A549 treated with dexamethasone at 1 μM for 4 hours (cell line): Measurements from ENCODE around the gene GBP7. TPM values are rescaled to one million over a fixed set of nuclear protein-coding genes. Genes with fewer than 3 reads are reported as not detected.

Experiments used
- total RNA-seq: library from RNA; stranded (reverse); fragments of 200-300 nt; extraction: Qiagen RNA extraction; gene quantifications from 5 replicates; pipeline ENCODE4 v1.2.3, GENCODE V29; 2022

The GBP7 gene, protein sequence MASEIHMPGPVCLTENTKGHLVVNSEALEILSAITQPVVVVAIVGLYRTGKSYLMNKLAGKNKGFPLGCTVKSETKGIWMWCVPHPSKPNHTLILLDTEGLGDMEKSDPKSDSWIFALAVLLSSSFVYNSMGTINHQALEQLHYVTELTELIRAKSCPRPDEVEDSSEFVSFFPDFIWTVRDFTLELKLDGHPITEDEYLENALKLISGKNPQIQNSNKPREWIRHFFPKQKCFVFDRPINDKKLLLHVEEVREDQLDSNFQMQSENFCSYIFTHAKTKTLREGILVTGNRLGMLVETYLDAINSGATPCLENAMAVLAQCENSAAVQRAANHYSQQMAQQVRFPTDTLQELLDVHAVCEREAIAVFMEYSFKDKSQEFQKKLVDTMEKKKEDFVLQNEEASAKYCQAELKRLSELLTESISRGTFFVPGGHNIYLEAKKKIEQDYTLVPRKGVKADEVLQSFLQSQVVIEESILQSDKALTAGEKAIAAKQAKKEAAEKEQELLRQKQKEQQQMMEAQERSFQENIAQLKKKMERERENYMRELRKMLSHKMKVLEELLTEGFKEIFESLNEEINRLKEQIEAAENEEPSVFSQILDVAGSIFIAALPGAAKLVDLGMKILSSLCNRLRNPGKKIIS
- total RNA-seq = not detected in 5 replicates

DNA sequence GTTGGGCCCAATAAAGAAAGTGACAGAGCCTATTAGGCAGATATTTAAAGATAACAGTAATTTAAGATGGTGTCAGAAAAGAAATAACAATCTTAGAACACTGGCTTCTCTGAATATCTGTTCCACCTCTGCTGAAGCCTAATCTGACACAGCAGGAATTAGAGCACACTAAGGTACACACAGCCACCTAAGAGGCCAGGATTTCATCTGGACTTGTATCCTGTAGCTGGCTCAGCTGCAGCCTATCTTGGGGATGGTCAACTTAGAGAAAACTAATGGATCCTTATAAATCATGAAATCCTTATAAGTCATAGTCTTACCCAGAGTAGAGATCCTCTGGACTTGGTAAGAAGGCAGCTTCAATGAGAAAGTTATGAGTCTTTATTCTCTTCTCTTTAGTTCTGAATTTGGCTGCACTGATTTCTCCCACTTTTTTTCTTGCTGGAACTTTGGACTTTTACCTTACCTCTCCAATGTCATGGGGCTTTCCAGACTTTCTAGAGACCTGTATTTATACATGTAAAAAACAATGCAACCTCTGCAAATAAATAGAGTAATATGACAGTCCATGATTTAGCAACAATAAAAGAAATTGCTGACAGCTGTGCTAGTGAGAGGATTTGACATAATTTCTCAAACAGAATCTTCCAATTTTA lies at the start of gene GBP7:
GBP7 (minus strand) TSS at position 403 of the 656 bp plus-strand sequence. CDS start 4,068 bp downstream, outside the sequence.

GRCh38 chr1:89198491-89199072 lies 22.8 kb upstream of the GBP7 start, which contains the start of gene GBP4:
Gene GBP4, minus strand, starts transcription at chr1:89198942. Its CDS starts 108 bp downstream, at chr1:89198834.

GRCh38 chr1:89125913-89126580 lies 49.8 kb downstream of the GBP7 start, which contains the start of gene GBP2:
Gene GBP2, minus strand, starts transcription at chr1:89126114. Its CDS starts 4,148 bp downstream, at chr1:89121966.

Other genes starting within 250 kb of the GBP7 start
- gene KYAT3, start 183.4 kb downstream of the GBP7 start, total RNA-seq = 7.3 to 9.1 TPM (median 8.3 TPM) in 5 replicates
- 1.9 to 2.9 TPM (median 2.2 TPM) in 5 replicates for gene RBMXL1, start 183.4 kb downstream of the GBP7 start, total RNA-seq
- gene GBP3, start 153.1 kb downstream of the GBP7 start, total RNA-seq = 0.93 to 1.0 TPM (median 1.0 TPM) in 5 replicates
- gene GBP1, start 110.8 kb downstream of the GBP7 start, total RNA-seq = 0.07 to 0.21 TPM (median 0.10 TPM) in 5 replicates
- gene GBP2, start 49.9 kb downstream of the GBP7 start, total RNA-seq = 0.71 to 1.1 TPM (median 0.88 TPM) in 5 replicates
- gene GBP4, start 22.9 kb upstream of the GBP7 start, total RNA-seq = 0.01 TPM in 1 of 5 replicates, not detected in the others
- gene GBP5, start 96.9 kb upstream of the GBP7 start, total RNA-seq = 0.01 to 0.08 TPM in 2 of 5 replicates, not detected in the others
- not detected in 5 replicates for gene GBP6, start 188.1 kb upstream of the GBP7 start, total RNA-seq